ENCODE data around the gene GHRL. TPM values are rescaled to one million over a fixed set of nuclear protein-coding genes. Genes with fewer than 3 reads are reported as not detected.
A peak's percentile ranks its signal among the peaks of the same experiment; 100 is the strongest.
"Not testable (repeated sequence)": the region's sequence is repeated elsewhere in the genome, so short reads cannot be mapped to it uniquely, and the experiment has no call there.

GHRL gene
- total RNA-seq, 2 donors from 2014 or later = 1.0 to 1.2 TPM

DNA sequence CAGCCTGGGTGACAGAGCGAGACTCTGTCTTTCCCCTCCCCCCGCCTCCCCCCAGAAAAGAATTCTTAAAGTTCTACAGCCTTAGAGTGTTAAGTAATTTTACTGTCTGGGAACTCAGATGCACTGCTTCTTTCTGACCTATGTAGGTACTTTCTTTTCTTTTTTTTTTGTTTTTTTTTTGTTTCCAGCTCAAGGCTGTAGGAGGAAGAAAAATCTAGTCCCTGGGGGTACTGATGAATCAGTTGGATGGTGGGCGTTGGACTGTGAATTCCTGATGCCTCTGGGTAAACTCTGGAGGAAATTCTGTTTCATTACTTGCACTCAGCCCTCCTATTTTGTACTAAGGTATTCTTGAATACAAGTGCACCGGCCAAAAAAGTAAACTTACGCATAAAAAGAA is 10.8 kb downstream of the GHRL start:
- intact Hi-C loops (cut with DNase I) = no loop called here
- DNase-seq (ENCODE audit: low spot score) = no peak

- intact Hi-C loops (cut with DNase I) = no loop called here
- no peak for DNase-seq (ENCODE audit: low spot score)
Observed at GRCh38 chr3:10280571-10280970, 12.2 kb downstream of the GHRL start.

- DNase-seq (ENCODE audit: low spot score) = peak; percentile 50
Observed at GRCh38 chr3:10280177-10280529, 12.6 kb downstream of the GHRL start.

GRCh38 chr3:10279384-10280176 is 13.2 kb downstream of the GHRL start:
- intact Hi-C loops (cut with DNase I) = no loop called here
- peak; percentile 14 for DNase-seq (ENCODE audit: low spot score)

More at GRCh38 chr3:10280177-10280529, 12.6 kb downstream of the GHRL start:
- intact Hi-C loops (cut with DNase I) = no loop called here

- intact Hi-C loops (cut with DNase I) = no loop called here
- DNase-seq (ENCODE audit: low spot score) = peak; percentile 62
Observed at GRCh38 chr3:10278501-10278900, 14.2 kb downstream of the GHRL start.

GRCh38 chr3:10277115-10277625 is 15.6 kb downstream of the GHRL start:
- intact Hi-C loops (cut with DNase I) = no loop called here
- peak; percentile 56 for DNase-seq (ENCODE audit: low spot score)

GRCh38 chr3:10274601-10275000 is 18.1 kb downstream of the GHRL start:
- no peak for DNase-seq (ENCODE audit: low spot score)
- intact Hi-C loops (cut with DNase I) = no loop called here

- intact Hi-C loops (cut with DNase I) = no loop called here
- DNase-seq (ENCODE audit: low spot score) = no peak
Observed at GRCh38 chr3:10273702-10274305, 18.9 kb downstream of the GHRL start.

DNA sequence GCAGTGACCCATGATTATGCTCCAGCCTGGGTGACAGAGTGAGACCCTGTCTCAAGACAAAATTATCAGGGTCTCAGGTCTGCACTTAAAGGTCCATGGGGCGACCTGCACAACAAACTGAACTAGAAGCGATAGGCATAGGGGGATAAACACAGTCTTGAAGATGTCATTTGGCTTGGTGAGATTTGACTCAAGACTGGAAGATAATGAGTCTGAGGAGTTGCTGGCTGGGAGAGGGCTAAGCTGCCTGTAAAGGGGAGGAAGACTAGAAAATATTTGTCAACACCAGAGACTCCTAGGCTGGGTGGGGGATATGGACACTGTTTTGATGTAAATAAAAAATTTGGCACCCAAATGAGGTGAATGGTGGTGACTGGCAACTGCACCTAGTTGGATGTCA is 19.8 kb downstream of the GHRL start:
- intact Hi-C loops (cut with DNase I) = no loop called here
- DNase-seq (ENCODE audit: low spot score) = no peak

- peak; percentile 58 for DNase-seq (ENCODE audit: low spot score)
- intact Hi-C loops (cut with DNase I) = not testable (repeated sequence)
Observed at GRCh38 chr3:10272476-10272875, 20.3 kb downstream of the GHRL start.

- peak; percentile 3 for DNase-seq (ENCODE audit: low spot score)
- intact Hi-C loops (cut with DNase I) = no loop called here
Observed at GRCh38 chr3:10269443-10269842, 23.3 kb downstream of the GHRL start.

DNA sequence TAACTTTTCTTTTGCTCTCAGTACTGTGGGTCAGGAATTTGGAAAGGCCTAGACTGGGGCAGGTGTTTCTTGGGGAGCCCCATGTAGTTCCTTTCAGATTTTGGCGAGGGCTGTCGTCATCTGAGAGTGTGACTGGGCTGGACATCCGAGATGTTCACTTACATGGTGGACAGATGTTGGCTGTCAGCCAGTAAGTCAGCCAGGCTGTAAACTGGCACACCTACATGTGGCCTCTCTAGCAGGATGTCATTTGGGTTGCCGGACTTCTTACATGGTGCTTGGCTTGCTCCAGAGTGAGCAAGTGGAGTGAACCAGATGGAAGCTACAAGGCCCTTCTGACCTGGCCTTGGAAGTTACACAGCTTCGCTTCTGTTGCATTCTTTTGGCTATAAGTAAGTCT is 23.8 kb downstream of the GHRL start:
- DNase-seq (ENCODE audit: low spot score) = peak; percentile 9
- intact Hi-C loops (cut with DNase I) = no loop called here

DNA sequence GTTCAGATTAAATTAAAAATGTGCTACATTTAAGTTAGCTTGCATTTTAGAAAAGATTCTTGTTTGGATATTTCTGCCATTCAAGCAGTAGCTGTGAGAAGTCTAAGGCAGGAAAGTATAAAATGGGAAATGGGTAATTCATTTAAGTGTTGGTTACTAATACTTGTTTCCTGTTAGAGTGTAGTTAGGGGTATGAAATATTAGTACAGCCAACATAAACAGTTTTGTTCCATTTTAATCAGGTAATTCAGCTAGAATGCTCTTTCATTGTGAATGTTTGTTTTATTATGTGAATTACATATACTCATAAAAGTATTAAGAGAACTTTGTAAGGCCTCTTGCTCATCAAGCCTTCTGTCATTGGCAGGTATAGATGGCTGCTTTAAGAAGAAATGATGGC is 24.6 kb downstream of the GHRL start:
- no peak for DNase-seq (ENCODE audit: low spot score)

DNA sequence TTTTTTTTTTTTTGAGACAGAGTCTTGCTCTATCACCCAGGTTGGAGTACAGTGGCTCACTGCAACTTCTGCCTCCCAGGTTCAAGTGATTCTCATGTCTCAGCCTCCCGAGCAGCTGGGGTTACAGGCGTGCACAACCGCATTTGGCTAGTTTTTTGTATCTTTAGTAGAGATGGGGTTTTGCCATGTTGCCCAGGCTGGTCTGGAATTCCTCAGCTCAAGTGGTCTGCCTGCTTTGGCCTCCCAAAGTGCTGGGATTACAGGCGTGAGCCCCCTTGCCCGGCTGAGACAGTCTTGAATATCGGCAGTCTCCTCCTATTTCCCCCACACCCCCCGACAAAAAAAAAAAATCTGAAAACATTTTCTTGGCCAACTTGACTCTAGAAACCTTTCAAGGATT is 25.8 kb downstream of the GHRL start:
- intact Hi-C loops (cut with DNase I); DNase-seq (ENCODE audit: low spot score): not testable (repeated sequence)

More for the DNA sequence above, 24.6 kb downstream of the GHRL start:
- intact Hi-C loops (cut with DNase I) = no loop called here

GRCh38 chr3:10265833-10266232 is 26.9 kb downstream of the GHRL start:
- intact Hi-C loops (cut with DNase I) = no loop called here
- no peak for DNase-seq (ENCODE audit: low spot score)

- intact Hi-C loops (cut with DNase I) = no loop called here
- DNase-seq (ENCODE audit: low spot score) = peak; percentile 56
Observed at GRCh38 chr3:10263646-10264363, 28.9 kb downstream of the GHRL start.

- intact Hi-C loops (cut with DNase I) = no loop called here
- DNase-seq (ENCODE audit: low spot score) = no peak
Observed at GRCh38 chr3:10262027-10262426, 30.7 kb downstream of the GHRL start.

DNA sequence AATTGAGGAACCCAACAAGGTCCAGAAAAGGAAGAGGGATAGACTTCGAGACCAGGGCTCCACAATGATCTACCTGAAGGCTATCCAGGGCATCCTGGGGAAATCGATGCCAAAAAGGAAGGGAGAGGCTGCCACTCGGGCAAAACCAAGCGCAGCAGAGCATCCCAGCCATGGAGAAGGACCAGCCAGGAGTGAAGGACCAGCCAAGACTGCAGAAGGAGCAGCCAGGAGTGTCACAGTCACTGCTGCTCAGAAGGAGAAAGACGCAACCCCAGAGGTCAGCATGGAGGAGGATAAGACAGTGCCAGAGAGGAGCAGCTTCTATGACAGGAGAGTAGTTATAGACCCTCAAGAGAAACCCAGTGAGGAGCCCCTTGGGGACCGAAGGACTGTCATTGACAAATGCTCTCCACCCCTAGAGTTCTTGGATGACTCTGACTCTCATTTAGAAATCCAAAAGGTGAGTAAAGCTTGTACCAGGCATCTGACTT is 32.5 kb downstream of the GHRL start:
- intact Hi-C loops (cut with DNase I) = no loop called here
- peak; percentile 38 for DNase-seq (ENCODE audit: low spot score)

- intact Hi-C loops (cut with DNase I) = no loop called here
- no peak for DNase-seq (ENCODE audit: low spot score)
Observed at GRCh38 chr3:10259798-10260197, 32.9 kb downstream of the GHRL start.

GRCh38 chr3:10259036-10259435 is 33.7 kb downstream of the GHRL start:
- intact Hi-C loops (cut with DNase I) = no loop called here
- peak; percentile 16 for DNase-seq (ENCODE audit: low spot score)
